Right ventricle myocardium superior (tissue), 1 donor: ENCODE measurements around the gene BRD1. TPM values are rescaled to one million over a fixed set of nuclear protein-coding genes. Genes with fewer than 3 reads are reported as not detected.

Experiments used
- ATAC-seq: fragments of 200-7000 bp; cut with Tn5 transposase; one replicate; pipeline ENCODE4 v1.9.1; 2020; ENCODE audit warnings: mild to moderate bottlenecking; ENCODE audit not compliant: poor library complexity
- DNase-seq: peaks from one replicate; pipeline ENCODE4 v3.0.0-alpha.2; 2020
- intact Hi-C: fragments of 100-400 bp; cut with DNase I; formaldehyde crosslinking; loops from one replicate; pipeline ENCODE4 v1.11.2; 2022
- total RNA-seq: library from RNA; stranded (reverse); fragmentation: NEBNext Ultra II Directional; extraction: Animal tissue kit (Norgen Biotek cat#: 25700); gene quantifications from one replicate; pipeline ENCODE4 v1.2.1, GENCODE V29; 2021
- donor health status: DM: no; HTN: yes; CAD: no; lungs with severe emphysema.

The BRD1 gene
- total RNA-seq, 1 donor from 2014 or later: 15.9 TPM

DNA sequence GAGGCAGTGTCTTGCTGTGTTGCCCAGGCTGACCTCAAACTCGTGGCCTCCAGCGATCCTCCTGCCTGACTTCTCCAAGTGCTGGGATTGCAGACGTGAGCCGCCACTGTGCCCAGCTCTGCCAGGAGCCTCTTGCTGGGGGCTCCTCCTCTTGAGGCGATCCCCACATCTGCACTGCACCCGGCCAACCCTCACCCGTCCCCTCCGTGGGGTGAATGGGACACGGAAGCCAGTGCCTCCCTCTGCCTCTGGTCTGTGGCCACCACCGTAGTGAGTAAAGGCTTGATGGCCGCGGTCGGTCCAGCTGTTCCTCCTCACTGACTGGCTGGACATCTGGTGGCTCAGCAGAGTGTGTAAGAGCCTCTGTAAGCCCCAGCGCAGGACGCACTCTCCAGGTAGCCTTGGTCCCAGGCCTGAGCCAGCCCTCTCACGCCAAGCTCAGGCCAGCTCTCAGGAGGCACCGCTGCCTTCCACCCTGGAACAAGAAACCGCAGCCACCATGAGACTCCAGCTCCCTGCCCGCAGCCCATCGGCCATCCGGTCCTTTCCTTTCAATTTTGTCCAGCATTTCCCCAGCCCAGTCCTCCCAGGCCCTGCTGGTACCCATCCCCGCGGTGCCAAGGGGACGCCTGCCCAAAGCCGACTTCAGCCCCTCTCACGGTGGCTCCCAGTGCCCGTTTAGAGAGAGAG, 100.3 kb downstream of the BRD1 start:
- no peak for ATAC-seq
- intact Hi-C loops: no loop called here

DNA sequence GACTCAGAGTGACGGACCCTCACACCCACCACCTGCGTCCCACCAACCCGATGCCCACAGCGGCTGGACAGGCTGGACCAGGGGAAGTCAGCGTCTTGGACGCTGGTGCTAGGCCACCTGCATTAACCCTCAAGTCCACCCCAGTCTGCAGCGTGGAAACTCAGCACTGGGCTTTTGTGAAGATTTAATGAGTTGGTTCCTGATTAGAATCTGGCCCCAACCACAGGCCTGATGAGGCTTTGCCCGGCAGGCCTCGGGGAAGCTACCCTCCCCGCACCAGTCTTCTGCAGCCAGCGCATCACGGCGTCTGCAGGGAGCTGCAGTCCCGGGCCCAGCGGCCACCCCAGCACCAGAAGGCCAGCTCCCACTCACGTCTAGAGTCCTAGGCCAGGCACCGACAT, 101.0 kb downstream of the BRD1 start:
- ATAC-seq: no peak
- intact Hi-C loops: no loop called here
- no peak for DNase-seq

More for the DNA sequence above, 100.3 kb downstream of the BRD1 start:
- DNase-seq: no peak

DNA sequence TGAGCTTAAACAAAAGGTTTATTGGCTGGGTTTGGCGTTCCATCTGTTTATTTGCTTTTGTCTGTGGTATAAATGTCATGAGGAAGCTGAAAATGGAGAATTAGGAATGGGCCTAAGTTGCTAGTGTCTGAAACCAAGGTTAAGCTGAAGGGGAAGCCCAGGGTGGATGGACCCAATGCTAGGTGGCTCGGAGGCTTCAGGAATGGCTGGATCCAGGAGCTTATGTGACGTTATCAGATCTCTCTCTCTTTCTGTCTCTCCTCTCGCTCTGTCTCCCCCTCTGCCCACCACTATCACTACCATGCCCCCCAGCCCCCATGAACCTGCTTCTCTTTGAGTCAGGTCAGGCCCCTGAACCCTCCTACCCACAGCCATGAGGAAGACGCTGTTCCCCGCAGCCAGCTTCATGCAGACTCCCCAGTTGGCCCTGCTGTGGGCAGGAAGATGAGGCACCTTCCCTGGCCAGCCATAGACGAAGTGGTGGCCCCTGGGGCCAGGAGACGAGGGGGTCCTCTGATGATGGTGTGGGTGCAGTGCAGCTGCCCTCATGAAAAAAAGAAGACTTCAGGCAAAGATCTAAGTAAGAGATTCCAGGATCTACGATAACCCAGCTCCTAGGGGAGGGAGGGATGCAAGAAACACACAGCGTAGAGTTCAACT, 101.5 kb downstream of the BRD1 start:
- ATAC-seq (no peak), DNase-seq (no peak)
- intact Hi-C loops: no loop called here

DNA sequence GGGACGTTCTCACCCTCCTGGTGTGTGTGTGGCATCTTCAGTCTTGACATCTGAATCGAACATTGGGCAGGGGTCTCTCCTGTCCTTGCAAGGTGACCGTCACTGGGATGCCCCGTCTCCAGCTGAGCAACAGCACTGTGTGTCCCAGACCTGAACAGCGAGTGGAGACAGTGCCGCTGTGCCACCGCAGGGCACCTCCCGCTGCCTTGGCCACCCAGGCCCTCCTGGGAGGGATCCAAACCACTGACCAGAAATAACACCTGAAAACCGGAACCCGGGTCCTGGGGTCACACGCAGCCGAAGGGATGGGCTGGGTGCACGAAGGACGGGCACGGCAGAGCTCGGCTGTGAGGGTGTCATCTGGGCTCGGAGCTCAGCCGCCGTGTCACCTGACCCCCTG, 102.2 kb downstream of the BRD1 start:
- ATAC-seq (no peak), DNase-seq (no peak)
- intact Hi-C loops: no loop called here

DNA sequence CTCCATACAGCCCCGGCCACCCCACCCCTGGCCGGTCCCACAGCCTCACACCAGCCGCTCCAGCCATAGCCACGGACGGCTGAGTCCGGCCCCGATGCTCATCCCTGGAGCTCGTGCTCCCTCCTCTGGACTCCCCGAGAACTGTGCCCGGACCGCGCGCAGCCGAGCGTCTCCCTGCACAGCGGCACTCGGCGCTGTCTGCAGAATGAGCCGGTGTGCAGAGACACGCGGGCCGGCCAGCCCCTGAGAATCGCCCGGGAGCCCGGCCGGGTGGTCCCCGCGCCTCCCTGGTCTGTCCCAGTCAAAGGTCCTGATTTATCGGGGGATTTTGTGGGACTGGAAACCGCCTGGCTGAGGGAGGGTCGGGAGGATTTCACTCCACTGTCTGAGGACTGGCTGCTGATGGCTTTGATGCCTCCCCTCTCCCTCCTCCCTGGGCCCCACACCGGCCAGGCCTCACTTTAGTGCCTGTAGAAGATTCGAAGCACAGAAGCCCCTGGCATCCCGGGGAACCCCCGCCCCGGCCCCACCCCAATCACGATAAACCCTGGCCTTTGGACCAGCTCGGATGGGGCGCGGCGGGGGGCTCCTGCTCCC, 102.7 kb downstream of the BRD1 start:
- ATAC-seq (peak; percentile 91), DNase-seq (peak; percentile 70)
- intact Hi-C loops: no loop called here

DNA sequence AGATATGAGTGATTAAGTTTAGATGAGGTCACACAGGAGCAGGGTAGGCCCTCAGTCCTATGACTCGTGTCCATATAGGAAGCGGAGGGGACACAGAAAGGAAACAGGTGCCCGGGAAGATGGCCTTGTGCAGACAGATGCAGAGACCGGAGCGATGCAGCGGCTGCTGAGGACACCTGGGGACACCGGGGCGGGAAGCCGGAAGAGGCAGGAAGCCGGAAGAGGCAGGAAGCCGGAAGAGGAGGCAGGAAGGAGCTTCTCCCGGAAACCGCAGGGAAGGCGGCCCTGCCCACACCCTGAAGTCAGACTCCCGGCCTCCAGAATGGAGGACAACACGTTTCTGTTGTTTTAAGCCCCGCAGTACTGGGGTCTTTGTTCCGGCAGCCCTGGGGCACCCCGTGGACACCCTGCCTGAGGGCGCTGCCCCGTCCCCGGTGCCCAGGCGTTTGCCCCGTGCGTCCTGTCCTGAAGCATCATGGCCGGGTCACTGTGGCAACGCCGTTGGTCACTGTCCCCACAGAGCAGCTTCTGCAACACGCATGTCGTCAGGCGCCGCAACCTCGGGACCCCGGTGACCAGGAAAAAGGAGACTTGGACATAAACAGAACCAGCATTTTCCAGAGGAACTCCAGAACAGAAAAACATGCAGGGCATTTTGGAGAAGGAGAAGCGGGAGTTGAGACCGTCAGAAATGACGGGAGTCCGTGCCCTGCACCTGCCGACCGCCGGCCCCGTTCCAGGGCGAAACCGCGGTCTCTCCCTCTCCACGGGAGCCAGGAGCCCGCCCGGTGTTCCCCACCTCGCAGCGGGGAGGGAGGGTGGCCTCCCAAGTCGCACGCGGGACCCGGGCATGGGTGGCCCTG, 103.4 kb downstream of the BRD1 start:
- intact Hi-C loops: no loop called here
- peak; percentile 17 for ATAC-seq
- DNase-seq: no peak

DNA sequence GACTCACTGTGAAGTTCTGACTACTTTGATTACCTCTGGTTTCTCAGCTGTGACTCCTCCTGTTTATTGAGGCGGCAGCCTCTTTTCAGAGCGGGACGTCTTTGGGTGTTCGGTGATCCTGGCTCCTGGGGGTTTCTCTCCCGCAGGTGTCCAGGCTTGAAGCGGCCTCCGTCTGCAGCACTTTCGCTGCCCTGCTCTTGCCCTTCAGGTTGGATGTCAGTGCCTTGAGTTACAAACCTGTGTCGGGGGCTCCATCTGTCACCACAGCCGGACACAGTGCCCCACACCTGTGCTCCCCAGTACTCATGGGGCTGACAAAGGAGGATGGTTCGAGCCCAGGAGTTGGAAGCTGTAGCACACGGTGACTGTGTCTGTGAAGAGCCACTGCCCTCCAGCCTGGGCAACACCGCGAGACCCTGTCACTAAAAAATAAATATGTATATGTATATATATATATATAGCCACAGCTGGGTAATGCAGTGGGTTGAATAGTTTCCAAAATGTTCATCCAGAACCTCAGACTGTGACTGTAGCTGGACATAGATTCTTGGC, 104.1 kb downstream of the BRD1 start:
- no peak for ATAC-seq
- intact Hi-C loops: no loop called here
- no peak for DNase-seq

Other genes starting within 250 kb of the BRD1 start
- 3.8 TPM for gene ZBED4, start 26.0 kb upstream of the BRD1 start, total RNA-seq
- gene ALG12, start 90.6 kb upstream of the BRD1 start, total RNA-seq: 13.8 TPM
- gene CRELD2, start 90.8 kb upstream of the BRD1 start, total RNA-seq: 22.1 TPM
- 61.5 TPM for gene PIM3, start 132.9 kb upstream of the BRD1 start, total RNA-seq
- gene IL17REL, start 184.9 kb upstream of the BRD1 start, total RNA-seq: not detected
- not detected for gene TTLL8, start 230.4 kb upstream of the BRD1 start, total RNA-seq